ENCODE data around the gene MACROD1. TPM values are rescaled to one million over a fixed set of nuclear protein-coding genes. Genes with fewer than 3 reads are reported as not detected.

Gene MACROD1
- total and polyA plus RNA-seq, 9 of the 15 experiments (the other 6 are each of a cell fraction or from before 2014, with no cell fraction given): 1.1 to 60.0 (median 26.4) TPM

DNA sequence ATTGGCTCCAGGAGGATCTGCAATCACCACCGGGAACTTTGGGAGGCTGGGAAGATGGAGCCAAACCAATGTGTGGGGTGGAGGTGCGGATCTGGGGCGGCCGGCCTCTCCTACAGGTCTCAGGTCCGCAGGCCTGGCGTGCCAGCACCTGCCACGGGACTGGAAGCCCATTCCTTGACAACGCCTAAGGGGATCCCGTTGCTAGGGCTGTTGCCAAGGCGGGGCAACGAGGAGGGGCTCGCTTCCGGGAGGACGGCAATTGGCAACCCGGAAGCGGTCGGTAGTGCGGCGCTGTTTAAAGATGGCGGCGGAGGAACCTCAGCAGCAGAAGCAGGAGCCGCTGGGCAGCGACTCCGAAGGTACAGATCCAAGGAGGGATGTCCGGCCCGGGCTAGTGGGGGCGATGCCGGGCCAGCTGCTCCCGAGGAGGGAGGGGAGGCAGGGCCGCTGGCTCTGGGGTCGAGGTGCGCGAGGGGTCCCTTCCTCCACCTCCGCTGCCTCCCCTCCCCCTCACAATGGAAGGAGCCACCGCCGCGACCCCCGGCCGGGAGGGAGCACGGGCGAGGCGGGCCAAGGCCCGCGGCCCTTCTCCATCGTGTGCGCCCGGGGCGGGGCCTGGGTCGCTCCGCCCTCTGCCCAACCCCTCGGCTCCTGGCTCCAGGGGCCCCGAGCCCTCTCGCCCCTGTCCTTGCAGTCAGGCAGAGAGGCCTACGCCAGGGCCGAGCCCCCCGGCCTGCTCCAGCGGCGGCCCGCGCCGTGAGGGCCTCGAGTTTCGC lies 179.6 kb downstream of the MACROD1 start, which contains the start of gene OTUB1 (continued):
- no peak for TF ChIP-seq ZNF146 (CRISPR knock-in tag; IDR thresholded peaks at IDR 0.05; ENCODE audit: unreplicated experiment)
- no peak for TF ChIP-seq ZNF354B (CRISPR knock-in tag; IDR thresholded peaks at IDR 0.05)
- no peak for TF ChIP-seq PPARD (CRISPR knock-in tag; IDR thresholded peaks at IDR 0.05)
- TF ChIP-seq KDM2B (CRISPR knock-in tag; IDR thresholded peaks at IDR 0.05): no peak
- no peak for TF ChIP-seq ZBTB8A (IDR thresholded peaks at IDR 0.05; ENCODE audit: partially characterized antibody)
- peak; percentile 55; the same call in 1 of the 2 replicates for TF ChIP-seq HDAC2 (IDR thresholded peaks at IDR 0.05)
- no peak for TF ChIP-seq ZKSCAN8 (CRISPR knock-in tag; IDR thresholded peaks at IDR 0.05)
- no peak for TF ChIP-seq CREBBP (IDR thresholded peaks at IDR 0.05; ENCODE audit: low read depth, low read length)
- peak; percentile 68; the same call in 1 of the 2 replicates for TF ChIP-seq TFAP4 (CRISPR knock-in tag; IDR thresholded peaks at IDR 0.05; ENCODE audit: borderline replicate concordance)
- TF ChIP-seq BHLHE40 (IDR thresholded peaks at IDR 0.05; ENCODE audit: low read length): peak; percentile 57; the same call in 1 of the 2 replicates
- TF ChIP-seq ZNF134 (CRISPR knock-in tag; conservative IDR thresholded peaks at IDR 0.05): no peak
- no peak for TF ChIP-seq SMAD1 (IDR thresholded peaks at IDR 0.05; ENCODE audit: low read depth, low read length, partially characterized antibody)
- no peak for TF ChIP-seq RNF219 (CRISPR knock-in tag; IDR thresholded peaks at IDR 0.05)
- no peak for TF ChIP-seq TAL1 (IDR thresholded peaks at IDR 0.05)
- 0 out of 2 replicates have a peak, but pooled peaks have one; percentile 37 for TF ChIP-seq ETV1 (tag; conservative IDR thresholded peaks at IDR 0.05; ENCODE audit: low read depth)
- no peak for TF ChIP-seq STAG1 (CRISPR knock-in tag; IDR thresholded peaks at IDR 0.05; ENCODE audit: borderline replicate concordance)
- TF ChIP-seq GTF3C2 (IDR thresholded peaks at IDR 0.05; ENCODE audit: borderline replicate concordance, extremely low read depth, insufficient read length): no peak
- no peak for TF ChIP-seq HLTF (IDR thresholded peaks at IDR 0.05)
- TF ChIP-seq TOE1 (IDR thresholded peaks at IDR 0.05; ENCODE audit: borderline replicate concordance): peak; percentile 27; the same call in 1 of the 2 replicates
- TF ChIP-seq TOE1 (CRISPR knock-in tag; IDR thresholded peaks at IDR 0.05; ENCODE audit: borderline replicate concordance, low read depth): no peak; the same call in 1 of the 2 replicates
- TF ChIP-seq THRAP3 (IDR thresholded peaks at IDR 0.05; ENCODE audit: borderline replicate concordance): no peak
- TF ChIP-seq HIVEP1 (CRISPR knock-in tag; IDR thresholded peaks at IDR 0.05): no peak
- TF ChIP-seq ESRRB (CRISPR knock-in tag; IDR thresholded peaks at IDR 0.05; ENCODE audit: borderline replicate concordance): no peak
- TF ChIP-seq MEF2D (tag; conservative IDR thresholded peaks at IDR 0.05; ENCODE audit: low read depth): no peak
